NCI-H2171 treated with DMSO at 0.1 percent for 48 hours (cell line): ENCODE results near the gene C13orf46.

ENCODE experiments used
- DNase-seq: peaks from one replicate; lab custom pipeline; 2025; lab: John Stamatoyannopoulos, UW

C13orf46 gene

DNA sequence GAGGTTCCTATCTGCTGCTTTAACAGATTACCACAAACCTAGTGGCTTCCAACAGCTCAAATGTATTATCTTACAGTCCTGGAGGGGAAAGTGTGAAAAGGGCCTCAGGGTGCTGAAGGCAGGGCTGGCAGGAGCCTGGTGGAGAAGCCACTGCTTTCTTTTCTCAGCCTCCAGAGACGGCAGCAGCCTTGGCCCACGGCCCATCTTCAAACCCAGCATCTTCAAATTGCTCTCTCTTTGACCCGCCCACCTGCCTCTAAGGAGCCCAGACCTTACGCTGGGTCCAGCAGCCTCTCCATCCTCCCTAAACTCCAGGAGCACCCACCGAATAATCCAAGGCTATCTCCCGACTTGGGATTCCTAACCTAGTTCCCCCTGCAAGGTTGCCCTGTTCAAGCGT lies 35.6 kb downstream of the C13orf46 start:
- no peak for DNase-seq

- no peak for DNase-seq
Measured at GRCh38 chr13:113937527-113938180, 36.2 kb downstream of the C13orf46 start.

DNA sequence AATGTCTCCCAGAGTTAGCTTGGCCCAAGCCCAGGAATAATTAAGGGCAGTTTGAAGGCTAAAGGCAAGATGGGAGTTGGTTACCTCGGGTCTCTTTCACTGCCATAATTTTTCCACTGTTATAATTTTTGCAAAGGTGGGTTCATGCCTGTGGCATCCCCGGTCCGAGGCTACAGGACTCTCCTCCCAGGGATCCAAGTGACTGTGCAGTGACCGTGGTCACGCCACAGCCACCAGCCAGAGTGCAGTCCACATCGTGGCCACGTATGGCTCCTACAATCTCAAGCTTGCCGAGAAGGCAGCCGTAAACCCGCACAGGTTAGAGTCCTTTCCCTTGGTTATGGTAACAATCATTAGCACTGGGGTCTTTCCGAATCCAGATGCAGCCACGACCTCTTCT lies 36.8 kb downstream of the C13orf46 start:
- DNase-seq: no peak

DNA sequence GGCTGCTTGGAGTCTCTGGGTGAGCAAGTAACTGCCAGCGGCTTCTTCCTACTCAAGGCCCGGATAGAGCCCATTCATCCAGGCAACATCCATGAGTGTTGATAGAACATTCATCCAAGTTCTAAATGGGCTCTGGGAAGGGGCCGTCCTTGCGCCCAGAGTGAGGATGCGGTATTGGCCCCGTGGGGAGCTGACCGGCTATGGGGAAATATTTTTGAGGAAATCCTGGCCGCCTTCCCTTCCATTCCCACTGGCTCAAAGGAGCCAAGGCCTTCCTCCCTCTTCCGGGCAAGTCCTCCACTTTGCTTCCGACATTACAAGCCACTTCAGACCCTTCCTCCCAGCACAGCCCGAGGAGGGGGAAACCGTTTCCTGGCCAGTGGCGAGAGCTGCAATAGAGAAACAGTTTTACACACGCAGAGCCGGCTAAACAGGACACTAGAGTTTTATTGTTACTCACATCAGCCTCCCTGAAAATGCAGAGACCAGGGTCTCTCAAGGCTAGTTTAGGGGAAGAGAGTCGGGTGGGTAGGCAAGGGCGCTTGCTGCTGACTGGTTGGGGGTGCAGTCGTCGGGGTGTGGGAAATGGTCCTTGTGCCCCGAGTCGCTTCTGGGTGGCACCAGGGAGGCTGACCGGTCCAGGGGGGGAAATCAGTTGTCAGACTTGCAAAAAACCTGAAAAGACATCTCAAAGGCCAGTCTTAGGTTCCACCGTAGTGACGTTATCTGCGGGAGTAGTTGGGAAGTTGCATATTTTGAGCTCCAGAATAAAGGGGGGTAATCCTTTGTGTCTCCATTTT lies 37.5 kb downstream of the C13orf46 start:
- DNase-seq: no peak

GRCh38 chr13:113935001-113935844 lies 38.7 kb downstream of the C13orf46 start:
- no peak for DNase-seq

DNA sequence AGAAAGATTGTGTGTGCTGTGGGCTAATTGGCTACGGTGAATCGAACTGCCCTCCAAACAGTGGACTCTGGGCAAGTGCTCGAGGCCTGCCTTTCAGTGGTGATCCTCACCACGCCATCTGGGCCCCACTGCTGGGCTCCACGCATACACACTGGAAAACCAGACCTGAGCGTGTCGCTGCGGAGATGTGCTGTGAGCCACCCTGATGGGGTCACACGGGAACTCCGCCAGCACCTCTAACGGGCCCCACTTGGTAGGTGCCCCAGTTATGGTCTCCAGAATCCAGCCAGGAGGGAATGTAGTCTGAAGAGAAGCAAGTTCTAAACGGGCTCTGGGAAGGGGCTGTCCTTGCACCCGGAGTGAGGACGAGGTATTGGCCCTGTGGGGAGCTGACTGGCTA lies 39.3 kb downstream of the C13orf46 start:
- DNase-seq: no peak

GRCh38 chr13:113933901-113934300 lies 40.0 kb downstream of the C13orf46 start:
- DNase-seq: no peak

GRCh38 chr13:113931841-113932459 lies 41.9 kb downstream of the C13orf46 start:
- DNase-seq: no peak

DNA sequence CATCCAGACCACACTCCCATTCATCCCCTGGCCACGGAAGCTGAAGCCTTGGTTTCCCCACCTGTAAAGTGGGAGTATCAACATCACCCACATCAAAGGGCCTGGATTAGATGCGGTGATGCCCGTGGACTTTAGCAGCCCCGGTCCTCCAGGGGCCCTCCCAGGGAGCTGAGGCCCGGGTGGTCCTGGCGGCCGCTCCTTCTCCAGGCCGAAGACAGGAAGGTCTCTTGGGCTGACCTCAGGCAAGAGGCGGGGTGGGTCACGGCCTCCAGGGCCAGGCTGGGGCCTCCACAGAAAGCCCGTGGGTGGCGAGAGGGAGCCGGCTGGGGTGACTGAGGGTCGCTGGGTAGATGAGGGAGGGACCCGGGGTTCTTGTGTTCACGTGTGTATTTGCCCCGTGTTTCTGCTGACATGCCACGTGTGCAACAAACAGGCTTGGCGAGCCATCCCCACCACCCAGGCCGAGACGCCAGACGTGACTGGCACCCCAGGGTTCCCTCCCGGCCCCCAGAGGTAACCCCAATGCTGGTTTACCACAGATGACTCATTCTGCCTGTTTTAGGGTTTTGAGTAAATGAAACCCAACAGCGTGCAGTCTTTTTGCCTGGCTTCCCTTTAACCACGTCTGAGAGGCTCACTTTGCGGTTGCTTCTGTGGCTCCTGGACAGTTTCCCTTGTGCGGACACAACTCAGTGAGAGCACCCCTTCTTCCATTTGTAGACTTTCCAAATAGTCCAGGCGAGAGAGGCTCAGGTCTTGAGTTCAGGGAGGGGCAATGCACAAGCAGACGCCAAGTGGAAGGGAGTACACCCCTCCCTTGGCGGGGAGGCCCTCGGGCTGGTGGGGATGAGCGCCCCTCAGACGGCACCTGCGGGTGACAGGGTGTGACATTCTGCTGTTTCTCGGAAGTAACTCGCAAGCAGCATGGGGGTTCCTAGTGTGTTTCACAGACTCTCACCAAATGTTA lies 42.9 kb downstream of the C13orf46 start:
- no peak for DNase-seq

GRCh38 chr13:113929628-113930615 lies 44.0 kb downstream of the C13orf46 start:
- no peak for DNase-seq

DNA sequence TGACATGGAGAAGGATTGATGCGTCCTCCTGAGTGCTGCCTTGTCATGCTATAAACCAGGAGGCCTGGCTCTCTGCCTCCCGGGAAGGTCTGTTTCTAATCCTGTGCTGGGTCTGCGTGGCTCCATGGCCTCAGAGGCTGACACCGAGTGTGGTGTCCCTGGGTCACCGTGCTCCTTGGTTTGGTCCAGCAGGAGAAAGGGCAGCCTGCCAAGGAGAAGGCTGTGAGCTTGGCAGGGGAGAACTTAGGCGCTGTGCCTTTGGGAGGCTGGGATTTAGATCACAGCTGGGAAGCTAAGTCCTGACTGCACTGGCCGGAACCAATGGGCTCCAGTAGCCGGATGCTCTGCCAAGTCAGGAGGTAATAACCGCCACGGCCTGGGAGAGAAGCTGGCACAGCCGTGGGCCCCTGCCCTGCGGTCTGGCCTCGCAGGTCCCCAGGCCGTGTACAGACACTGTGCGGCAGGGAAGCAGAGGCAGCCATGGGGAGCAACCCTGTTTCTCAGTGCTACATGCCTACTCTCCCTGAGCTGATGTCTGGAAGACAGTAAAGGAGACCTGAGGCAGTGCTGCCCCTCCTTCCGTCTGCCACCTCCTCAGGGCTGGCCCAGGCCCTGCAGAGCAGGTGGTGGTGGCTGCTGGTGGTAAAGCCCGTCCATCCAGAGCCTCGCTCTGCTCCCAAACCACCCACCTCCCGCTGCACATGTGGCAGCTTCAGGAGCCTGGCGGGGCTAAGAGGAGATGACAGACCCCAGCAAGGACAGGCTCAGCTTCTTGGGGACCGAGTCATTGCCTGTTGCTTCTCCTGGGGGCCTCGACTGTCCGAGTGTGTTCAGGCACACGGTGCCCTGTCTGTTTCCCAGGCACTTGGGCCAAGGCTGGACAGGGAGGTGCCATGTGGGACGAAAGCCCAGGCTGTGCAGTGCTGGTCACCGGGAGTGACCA lies 44.9 kb downstream of the C13orf46 start:
- no peak for DNase-seq

GRCh38 chr13:113927661-113928581 lies 46.0 kb downstream of the C13orf46 start:
- DNase-seq: no peak

GRCh38 chr13:113926951-113927660 lies 46.8 kb downstream of the C13orf46 start:
- no peak for DNase-seq

DNA sequence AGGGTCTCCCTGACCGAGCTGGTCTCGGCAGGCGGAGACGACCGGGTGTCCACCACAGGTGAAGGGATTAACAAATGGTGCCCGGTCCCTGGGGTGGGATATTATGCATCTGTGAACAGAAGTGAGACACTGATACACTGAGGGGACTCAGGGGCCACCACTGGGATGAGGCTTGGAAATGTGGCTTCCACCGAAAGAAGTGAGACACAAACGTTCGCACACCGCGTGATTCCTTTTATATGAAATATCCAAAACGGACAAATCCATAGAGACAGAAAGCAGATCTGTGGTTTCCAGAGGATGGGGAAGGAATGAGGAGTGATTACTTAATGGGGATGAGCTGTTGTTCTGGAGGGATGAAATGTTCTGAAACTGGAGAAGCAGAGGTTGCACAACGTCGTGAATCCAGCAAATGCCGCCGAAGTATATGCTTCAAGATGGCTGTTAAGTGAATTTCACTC lies 47.5 kb downstream of the C13orf46 start:
- no peak for DNase-seq

DNA sequence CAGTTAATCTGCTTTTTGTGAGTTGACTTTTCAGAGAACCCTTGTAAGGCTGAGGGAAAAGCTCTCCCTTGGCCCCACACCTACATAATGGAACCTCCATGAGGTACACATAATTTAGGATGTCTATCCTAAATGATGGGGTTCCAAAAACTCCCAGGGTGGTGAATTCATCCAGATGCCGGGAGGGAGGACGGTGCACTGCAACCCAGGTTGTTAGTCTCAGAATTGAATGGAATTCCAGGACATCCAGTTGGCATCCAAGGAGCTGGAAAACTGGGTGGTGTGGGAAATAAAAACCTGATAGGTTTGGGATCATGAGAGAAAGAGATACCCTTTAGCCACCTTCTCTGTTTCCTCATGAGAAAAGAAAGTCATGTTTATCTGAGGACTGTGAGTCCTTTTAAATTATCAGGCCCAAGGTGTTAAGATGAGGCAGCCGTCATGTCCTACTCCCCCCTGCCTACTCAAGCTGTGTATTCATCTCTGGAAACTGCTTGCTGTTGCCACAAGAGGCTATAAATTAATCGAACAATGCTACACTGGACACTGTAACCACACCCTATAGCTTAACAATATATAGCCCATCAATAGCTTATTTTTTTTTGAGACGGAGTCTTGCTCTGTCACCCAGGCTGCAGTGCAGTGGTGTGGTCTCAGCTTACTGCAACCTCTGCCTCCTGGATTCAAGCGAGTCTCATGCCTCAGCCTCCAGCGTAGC lies 49.5 kb downstream of the C13orf46 start:
- DNase-seq: no peak
